ENCODE data around the gene CD22.

GRCh38 chr19:35310811-35311465, 18.0 kb upstream of the CD22 start:
- TF ChIP-seq EZH2 (IDR thresholded peaks at IDR 0.05; ENCODE audit: borderline replicate concordance, low read depth, low read length, poor library complexity, severe bottlenecking) (no peak), CTCF (conservative IDR thresholded peaks at IDR 0.05; ENCODE audit: low read depth, low read length) (no peak)
